Mesenchymal stem cell (in vitro differentiated cells and primary cell): Measurements from ENCODE around the gene ARL4A.

Experiments used
- DNase-seq: peaks from one replicate; pipeline ENCODE4 v3.0.0-alpha.2; 2013
- H2AFZ ChIP-seq: one replicate; pipeline ENCODE4 v1.6.1; 2013; ENCODE audit warnings: low read depth, mild to moderate bottlenecking, control low read depth, inconsistent platforms, low read length, moderate library complexity
- H2AK5ac ChIP-seq: 2 replicates; pipeline ENCODE4 v1.6.1; 2013; ENCODE audit warnings: low read length, moderate library complexity, mild to moderate bottlenecking, inconsistent platforms; ENCODE audit not compliant: severe bottlenecking
- H2BK120ac ChIP-seq: one replicate; pipeline ENCODE4 v1.6.1; 2013; ENCODE audit warnings: low read depth, mild to moderate bottlenecking, inconsistent platforms, low read length, moderate library complexity
- H2BK12ac ChIP-seq, 2 experiments: one replicate each; pipeline ENCODE4 v1.6.1; 2013; ENCODE audit warnings: inconsistent platforms in 2 of 2, low read length in 2 of 2, mild to moderate bottlenecking in 2 of 2, moderate library complexity in 2 of 2, control low read depth in 1 of 2
- H2BK15ac ChIP-seq: one replicate; pipeline ENCODE4 v1.6.1; 2013; ENCODE audit warnings: mild to moderate bottlenecking, low read depth, inconsistent platforms; ENCODE audit not compliant: poor library complexity, severe bottlenecking
- H2BK5ac ChIP-seq: 2 replicates; pipeline ENCODE4 v1.6.1; 2013; ENCODE audit warnings: low read depth, mild to moderate bottlenecking, low read length, control low read depth, inconsistent platforms; ENCODE audit not compliant: poor library complexity, severe bottlenecking
- H3K14ac ChIP-seq, 2 experiments: one replicate each; pipeline ENCODE4 v1.6.1; 2013; ENCODE audit warnings: inconsistent platforms in 2 of 2, low read length in 2 of 2, control low read depth in 1 of 2, mild to moderate bottlenecking in 1 of 2, moderate library complexity in 1 of 2
- H3K18ac ChIP-seq, 2 experiments: one replicate each; pipeline ENCODE4 v1.6.1; 2013; ENCODE audit warnings: inconsistent platforms in 2 of 2, low read length in 2 of 2, control low read depth in 1 of 2, low read depth in 1 of 2, mild to moderate bottlenecking in 1 of 2
- H3K23ac ChIP-seq, 2 experiments: one replicate each; pipeline ENCODE4 v1.6.1; 2013; ENCODE audit warnings: inconsistent platforms in 2 of 2, low read length in 2 of 2, mild to moderate bottlenecking in 2 of 2, moderate library complexity in 2 of 2, control low read depth in 1 of 2
- H3K27ac ChIP-seq: 2 replicates; pipeline ENCODE4 v1.5.1; 2013; ENCODE audit warnings: mild to moderate bottlenecking, moderate library complexity, low read length, control low read depth, inconsistent platforms; ENCODE audit not compliant: poor library complexity, severe bottlenecking
- H3K27me3 ChIP-seq, 2 experiments: 2 replicates each; pipeline versions ENCODE4 v1.6.1 to v1.7.0; 2013; ENCODE audit warnings: low read length in 2 of 2, mild to moderate bottlenecking in 2 of 2, moderate library complexity in 2 of 2, control low read depth in 1 of 2, inconsistent platforms in 1 of 2; ENCODE audit not compliant: control insufficient read depth in 1 of 2, insufficient read depth in 1 of 2
- H3K36me3 ChIP-seq, 2 experiments: 2 replicates each; pipeline versions ENCODE4 v1.6.1 to v1.7.0; 2013; ENCODE audit warnings: low read length in 2 of 2, control low read depth in 1 of 2, inconsistent platforms in 1 of 2, low read depth in 1 of 2, mild to moderate bottlenecking in 1 of 2; ENCODE audit not compliant: insufficient read depth in 2 of 2, control insufficient read depth in 1 of 2
- H3K4ac ChIP-seq, 2 experiments: one replicate each; pipeline ENCODE4 v1.6.1; 2013; ENCODE audit warnings: inconsistent platforms in 2 of 2, low read length in 2 of 2, mild to moderate bottlenecking in 2 of 2, moderate library complexity in 2 of 2, control low read depth in 1 of 2, low read depth in 1 of 2
- H3K4me1 ChIP-seq: 2 replicates; pipeline ENCODE4 v1.6.1; 2013; ENCODE audit warnings: low read depth, low read length, control low read depth; ENCODE audit not compliant: control insufficient read depth, insufficient read depth
- H3K4me2 ChIP-seq: 2 replicates; pipeline ENCODE4 v1.6.1; 2013; ENCODE audit warnings: low read length, mild to moderate bottlenecking, inconsistent platforms; ENCODE audit not compliant: poor library complexity, severe bottlenecking
- H3K4me3 ChIP-seq, 2 experiments: 2 replicates each; pipeline versions ENCODE4 v1.5.1 to v1.7.0; 2013; ENCODE audit warnings: low read length in 2 of 2, mild to moderate bottlenecking in 2 of 2, control low read depth in 1 of 2, low read depth in 1 of 2; ENCODE audit not compliant: insufficient read depth in 1 of 2
- H3K79me1 ChIP-seq: replicated peaks from 2 replicates; pipeline ENCODE4 v1.6.1; 2013; ENCODE audit warnings: mild to moderate bottlenecking, control low read depth, low read length, inconsistent platforms; ENCODE audit not compliant: poor library complexity, severe bottlenecking
- H3K9ac ChIP-seq: 2 replicates; pipeline ENCODE4 v1.7.0; 2013; ENCODE audit warnings: mild to moderate bottlenecking, low read length, moderate library complexity
- H3K9me3 ChIP-seq: 2 replicates; pipeline ENCODE4 v1.7.0; 2013; ENCODE audit warnings: mild to moderate bottlenecking, low read length; ENCODE audit not compliant: control insufficient read depth
- H4K8ac ChIP-seq: one replicate; pipeline ENCODE4 v1.6.1; 2013; ENCODE audit warnings: inconsistent platforms, mild to moderate bottlenecking, low read length, moderate library complexity
- H4K91ac ChIP-seq: one replicate; pipeline ENCODE4 v1.6.1; 2013; ENCODE audit warnings: mild to moderate bottlenecking, low read length, inconsistent platforms
- WGBS: methylation state at CpG from one replicate; pipeline ENCODE4 v1.1.7; 2013; ENCODE audit warnings: mixed read lengths; 5-methylcytosine and 5-hydroxymethylcytosine counted together

Gene ARL4A

DNA sequence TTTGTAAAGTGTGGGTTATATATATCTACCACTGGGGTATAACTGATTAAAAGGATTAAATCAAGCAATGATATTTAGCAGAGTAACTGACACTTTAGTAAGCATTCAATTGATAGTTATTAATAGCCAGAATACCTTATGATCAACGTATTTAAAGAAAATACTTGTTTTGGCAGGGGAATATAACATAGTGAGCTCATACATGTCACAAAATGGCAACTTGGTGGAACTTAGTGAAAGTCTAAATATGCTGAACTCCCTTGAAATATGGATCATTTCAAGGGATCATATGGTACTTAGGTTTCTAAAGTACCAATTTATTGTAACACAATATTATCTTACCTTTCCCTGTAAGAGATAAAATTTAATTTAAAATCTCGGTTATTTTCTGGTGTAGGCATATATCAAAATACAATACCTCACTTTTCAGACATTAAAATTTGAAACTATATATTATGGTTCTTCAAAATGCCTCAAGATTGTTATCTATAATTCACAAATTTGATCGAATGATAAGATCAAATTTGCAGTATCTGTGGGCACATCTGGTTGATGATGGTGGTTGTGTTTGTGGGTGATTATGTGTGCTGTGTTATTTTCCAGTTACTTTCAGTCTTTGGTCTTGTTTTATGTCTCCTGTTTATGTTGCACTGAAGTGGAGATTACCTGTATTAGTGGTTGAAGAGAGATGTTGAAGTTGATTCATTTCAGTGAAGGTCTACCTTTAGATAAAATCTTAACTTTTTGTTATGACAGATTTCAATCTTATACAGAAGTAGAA lies 5.2 kb downstream of the ARL4A start:
- Histone ChIP-seq H2BK120ac (no peak overlapping the region), H3K27ac (no peak overlapping the region), H3K4ac (no peak overlapping the region), H3K4me2 (no peak overlapping the region), H3K4me1 (no peaks in the 10 kb centered on the region), H4K91ac (no peak overlapping the region), H3K9me3 (no peaks in the 10 kb centered on the region), H2AFZ (no peak overlapping the region), H3K23ac (no peak overlapping the region), H3K79me1 (peaks cover 2% of the 10 kb centered on the region), H3K18ac (no peak overlapping the region), H2BK15ac (no peak overlapping the region), H3K4me3 (no peak overlapping the region), H2BK12ac (no peak overlapping the region), H3K14ac (no peak overlapping the region), H2BK5ac (no peak overlapping the region), H3K36me3 (no peaks in the 10 kb centered on the region), H2AK5ac (no peak overlapping the region), H4K8ac (no peak overlapping the region), H3K27me3 (no peaks in the 10 kb centered on the region), H3K9ac (no peak overlapping the region)
- no peak for DNase-seq
- 100% methylated on average over 2 of the region's 3 CpGs for WGBS

GRCh38 chr7:12694817-12695216 lies 7.4 kb downstream of the ARL4A start:
- no peak overlapping the region for H4K8ac ChIP-seq

GRCh38 chr7:12695965-12696364 lies 8.5 kb downstream of the ARL4A start:
- peaks cover 12% of the 10 kb centered on the region for H3K9me3 ChIP-seq
- peaks cover 4% of the 10 kb centered on the region for H3K79me1 ChIP-seq
- no peak overlapping the region for H3K4me2 ChIP-seq
- no peak overlapping the region for H4K8ac ChIP-seq
- H3K9ac ChIP-seq, result no peak overlapping the region
- no peak overlapping the region for H2AFZ ChIP-seq
- no peak overlapping the region for H4K91ac ChIP-seq
- H2BK15ac ChIP-seq, result no peak overlapping the region
- no peak overlapping the region for H3K4me3 ChIP-seq
- no peaks in the 10 kb centered on the region for H3K4me1 ChIP-seq
- H3K14ac ChIP-seq, result no peak overlapping the region
- no peak overlapping the region for H2BK5ac ChIP-seq
- H3K36me3 ChIP-seq, result no peaks in the 10 kb centered on the region
- H2BK12ac ChIP-seq, result no peak overlapping the region
- no peak overlapping the region for H3K18ac ChIP-seq
- H3K4ac ChIP-seq, result no peak overlapping the region
- DNase-seq, result no peak
- no peaks in the 10 kb centered on the region for H3K27me3 ChIP-seq
- no CpG with 5 or more reads among the region's 1 CpG for WGBS
- H3K23ac ChIP-seq, result no peak overlapping the region
- no peak overlapping the region for H3K27ac ChIP-seq
- H2AK5ac ChIP-seq, result no peak overlapping the region
- no peak overlapping the region for H2BK120ac ChIP-seq

More at GRCh38 chr7:12694817-12695216, 7.4 kb downstream of the ARL4A start:
- no peaks in the 10 kb centered on the region for H3K36me3 ChIP-seq
- WGBS, result 59% methylated on average over 1 of the region's 1 CpG
- H3K14ac ChIP-seq, result no peak overlapping the region
- H2AFZ ChIP-seq, result no peak overlapping the region
- H2BK15ac ChIP-seq, result no peak overlapping the region
- H3K4me1 ChIP-seq, result no peaks in the 10 kb centered on the region
- no peak overlapping the region for H2BK5ac ChIP-seq
- H3K79me1 ChIP-seq, result peaks cover 4% of the 10 kb centered on the region
- H3K27me3 ChIP-seq, result no peaks in the 10 kb centered on the region
- no peak overlapping the region for H2BK120ac ChIP-seq
- H3K4ac ChIP-seq, result no peak overlapping the region
- H3K23ac ChIP-seq, result no peak overlapping the region
- no peak overlapping the region for H3K4me3 ChIP-seq
- no peak overlapping the region for H4K91ac ChIP-seq
- H3K4me2 ChIP-seq, result no peak overlapping the region
- no peak for DNase-seq
- H3K27ac ChIP-seq, result no peak overlapping the region
- H3K18ac ChIP-seq, result no peak overlapping the region
- H2AK5ac ChIP-seq, result no peak overlapping the region
- H3K9me3 ChIP-seq, result peaks cover 6% of the 10 kb centered on the region
- no peak overlapping the region for H2BK12ac ChIP-seq
- no peak overlapping the region for H3K9ac ChIP-seq

GRCh38 chr7:12699299-12699698 lies 11.9 kb downstream of the ARL4A start:
- no peaks in the 10 kb centered on the region for H3K4me1 ChIP-seq
- no peak overlapping the region for H2AFZ ChIP-seq
- no peak overlapping the region for H2BK120ac ChIP-seq
- H3K14ac ChIP-seq, result no peak overlapping the region
- no peak overlapping the region for H2BK15ac ChIP-seq
- H3K23ac ChIP-seq, result no peak overlapping the region
- H3K4me2 ChIP-seq, result no peak overlapping the region
- H2BK12ac ChIP-seq, result no peak overlapping the region
- H3K79me1 ChIP-seq, result peaks cover 2% of the 10 kb centered on the region
- no peaks in the 10 kb centered on the region for H3K36me3 ChIP-seq
- H3K4ac ChIP-seq, result no peak overlapping the region
- H4K91ac ChIP-seq, result no peak overlapping the region
- DNase-seq, result no peak
- H3K9ac ChIP-seq, result no peak overlapping the region
- WGBS, result 96% methylated on average over 10 of the region's 10 CpGs
- H2AK5ac ChIP-seq, result no peak overlapping the region
- no peak overlapping the region for H2BK5ac ChIP-seq
- no peak overlapping the region for H3K4me3 ChIP-seq
- no peak overlapping the region for H4K8ac ChIP-seq
- H3K9me3 ChIP-seq, result peaks cover 28% of the 10 kb centered on the region
- H3K27me3 ChIP-seq, result no peaks in the 10 kb centered on the region
- no peak overlapping the region for H3K27ac ChIP-seq
- H3K18ac ChIP-seq, result no peak overlapping the region
